ENCODE measurements around the gene RASAL2.
"Not testable (repeated sequence)": the region's sequence is repeated elsewhere in the genome, so short reads cannot be mapped to it uniquely, and the experiment has no call there.

Gene RASAL2

GRCh38 chr1:178492341-178492740, 398.4 kb downstream of the RASAL2 start:
- Histone ChIP-seq H3K4me3 (no peak overlapping the region), H3K27ac (no peak overlapping the region)

- no peak overlapping the region for H3K4me3 ChIP-seq
- H3K27ac ChIP-seq = no peak overlapping the region
These were observed 399.4 kb downstream of the RASAL2 start for GRCh38 chr1:178493301-178493741.

DNA sequence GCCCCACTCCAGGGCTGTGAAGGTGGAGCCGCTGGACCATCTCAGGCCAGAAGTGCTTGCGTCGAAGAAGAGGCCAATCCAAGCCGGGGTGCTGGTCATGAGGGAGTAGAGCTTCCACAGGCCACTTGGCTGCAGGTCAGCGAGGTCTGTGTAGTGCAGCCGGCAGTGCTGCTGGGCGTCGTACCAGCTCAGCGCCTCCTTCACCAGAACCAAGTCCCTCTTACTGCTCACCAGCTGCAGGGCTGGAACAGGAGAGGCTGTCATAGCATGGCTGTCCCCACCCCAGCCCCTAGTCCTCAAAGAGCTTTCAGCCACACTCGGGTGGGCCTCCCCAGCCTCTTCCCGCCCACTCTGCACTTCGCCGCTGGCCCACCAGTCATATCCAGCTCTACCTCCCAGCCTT, 400.7 kb downstream of the RASAL2 start:
- Histone ChIP-seq H3K4me3 (no peak overlapping the region), H3K27ac (no peak overlapping the region)

- no peak overlapping the region for H3K27ac ChIP-seq
- H3K4me3 ChIP-seq = no peak overlapping the region
These were observed 401.3 kb downstream of the RASAL2 start for GRCh38 chr1:178495158-178495557.

GRCh38 chr1:178495741-178496409, 402.0 kb downstream of the RASAL2 start:
- Histone ChIP-seq H3K4me3 (no peak overlapping the region), H3K27ac (no peak overlapping the region)

GRCh38 chr1:178496410-178497135, 402.7 kb downstream of the RASAL2 start, which contains the start of gene CLEC20A:
CLEC20A (minus strand) TSS chr1:178496964; CDS start chr1:178496939, 25 bp downstream.
- Histone ChIP-seq H3K4me3 (no peak within 1 kb of the TSS), H3K27ac (no peak within 1 kb of the TSS)

GRCh38 chr1:178497903-178498478, 404.1 kb downstream of the RASAL2 start:
- no peak overlapping the region for H3K27ac ChIP-seq
- H3K4me3 ChIP-seq = no peak overlapping the region

DNA sequence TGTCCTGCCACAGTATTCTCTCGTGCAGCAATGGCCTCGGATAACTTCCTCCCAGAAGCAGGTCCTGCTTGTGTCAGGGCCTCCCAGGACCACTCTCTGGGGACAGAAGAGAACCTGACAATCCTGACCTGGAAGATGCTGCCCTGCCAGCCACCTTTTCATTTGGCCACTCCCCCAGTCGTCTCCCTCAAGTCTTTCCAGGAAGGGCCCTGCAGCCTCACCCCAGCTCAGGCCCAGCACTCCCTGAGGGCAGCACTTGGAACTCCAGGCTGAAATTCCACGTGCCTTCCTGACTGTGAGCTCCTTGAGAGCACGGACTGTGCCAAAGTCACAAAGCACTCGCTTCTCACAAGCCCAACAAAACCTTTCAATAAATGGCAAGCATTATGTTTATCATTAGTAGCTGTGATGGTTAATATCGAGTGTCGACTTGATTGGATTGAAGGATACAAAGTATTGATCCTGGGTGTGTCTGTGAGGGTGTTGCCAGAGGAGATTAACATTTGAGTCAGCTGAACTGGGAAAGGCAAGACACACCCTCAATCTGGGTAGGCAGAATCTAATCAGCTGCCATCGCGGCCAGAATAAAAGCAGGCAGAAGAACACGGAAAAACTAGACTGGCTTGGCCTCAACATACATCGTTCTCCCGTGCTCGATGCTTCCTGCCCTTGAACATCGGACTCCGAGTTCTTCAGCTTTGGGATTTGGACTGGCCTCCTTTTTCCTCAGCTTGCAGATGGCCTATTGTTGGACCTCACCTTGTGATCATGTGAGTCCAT, 405.2 kb downstream of the RASAL2 start:
- Histone ChIP-seq H3K4me3 (no peak overlapping the region), H3K27ac (no peak overlapping the region)

GRCh38 chr1:178500091-178500770, 406.3 kb downstream of the RASAL2 start:
- H3K27ac ChIP-seq = no peak overlapping the region
- H3K4me3 ChIP-seq = no peak overlapping the region

GRCh38 chr1:178500936-178501554, 407.1 kb downstream of the RASAL2 start:
- Histone ChIP-seq H3K27ac (no peak overlapping the region), H3K4me3 (no peak overlapping the region)

GRCh38 chr1:178501705-178502329, 407.9 kb downstream of the RASAL2 start:
- H3K4me3 ChIP-seq = no peak overlapping the region
- H3K27ac ChIP-seq = no peak overlapping the region

GRCh38 chr1:178502330-178502714, 408.4 kb downstream of the RASAL2 start:
- no peak overlapping the region for H3K4me3 ChIP-seq
- no peak overlapping the region for H3K27ac ChIP-seq

- Histone ChIP-seq H3K4me3 (no peak overlapping the region), H3K27ac (no peak overlapping the region)
These were observed 409.0 kb downstream of the RASAL2 start for GRCh38 chr1:178502856-178503255.

DNA sequence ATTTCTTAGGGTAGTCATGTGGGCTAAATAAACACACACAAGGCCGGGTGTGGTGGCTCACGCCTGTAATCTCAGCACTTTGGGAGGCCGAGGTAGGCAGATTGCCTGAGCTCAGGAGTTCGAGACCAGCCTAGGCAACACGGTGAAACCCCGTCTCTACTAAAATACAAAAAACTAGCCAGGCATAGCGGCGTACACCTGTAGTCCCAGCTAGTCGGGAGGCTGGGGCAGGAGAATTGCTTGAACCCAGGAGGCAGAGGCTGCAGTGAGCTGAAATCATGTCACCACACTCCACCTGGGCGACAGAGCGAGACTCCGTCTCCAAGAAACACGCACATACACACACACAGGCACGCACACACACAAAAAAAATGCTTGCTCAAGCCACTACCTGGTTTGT, 409.4 kb downstream of the RASAL2 start:
- H3K4me3 ChIP-seq, H3K27ac ChIP-seq: not testable (repeated sequence)

GRCh38 chr1:178503849-178504248, 409.9 kb downstream of the RASAL2 start:
- H3K4me3 ChIP-seq = no peak overlapping the region

DNA sequence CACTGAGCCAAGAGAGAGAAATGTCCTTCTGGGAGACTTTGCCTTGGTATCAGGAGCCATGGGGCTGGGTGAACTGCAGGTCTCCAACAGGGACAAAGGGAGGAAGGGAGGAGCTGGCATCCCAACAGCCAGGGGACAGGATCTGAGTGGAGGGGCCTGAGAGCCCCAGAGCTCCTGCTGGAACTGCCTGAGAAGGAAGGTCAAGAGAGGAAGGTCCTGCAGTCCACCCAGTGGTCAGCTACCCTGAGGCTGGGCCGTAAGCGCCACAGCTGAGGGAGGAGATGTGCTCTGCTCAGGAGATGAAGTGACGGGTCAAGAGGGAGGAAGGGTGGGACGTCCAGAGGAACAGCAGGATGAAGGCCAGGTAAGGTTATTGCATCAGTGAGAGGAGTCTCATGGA, 410.4 kb downstream of the RASAL2 start:
- no peak overlapping the region for H3K27ac ChIP-seq

More at GRCh38 chr1:178503849-178504248, 409.9 kb downstream of the RASAL2 start:
- H3K27ac ChIP-seq = no peak overlapping the region

DNA sequence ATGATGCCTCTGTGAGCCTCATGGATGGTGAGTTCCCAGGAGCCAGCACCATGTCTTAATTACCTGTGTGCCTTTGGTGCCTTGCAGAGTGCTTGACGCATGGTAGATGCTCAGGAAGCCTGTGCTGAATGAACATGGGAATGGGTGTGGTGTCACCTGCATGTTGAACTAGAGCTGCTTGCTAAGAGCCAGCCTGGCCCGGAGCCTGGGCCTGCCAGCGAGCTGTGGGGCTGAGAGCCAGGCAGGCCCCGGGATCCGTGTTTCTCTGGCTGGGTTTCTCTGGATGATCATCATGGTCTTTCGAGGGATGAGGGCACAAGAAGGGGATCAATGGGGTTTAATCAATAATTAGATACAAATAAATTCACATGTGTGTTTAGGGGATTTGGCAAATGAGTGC, 412.3 kb downstream of the RASAL2 start:
- no peak overlapping the region for H3K27ac ChIP-seq
- H3K4me3 ChIP-seq = no peak overlapping the region

More for the DNA sequence above, 410.4 kb downstream of the RASAL2 start:
- H3K4me3 ChIP-seq = no peak overlapping the region

DNA sequence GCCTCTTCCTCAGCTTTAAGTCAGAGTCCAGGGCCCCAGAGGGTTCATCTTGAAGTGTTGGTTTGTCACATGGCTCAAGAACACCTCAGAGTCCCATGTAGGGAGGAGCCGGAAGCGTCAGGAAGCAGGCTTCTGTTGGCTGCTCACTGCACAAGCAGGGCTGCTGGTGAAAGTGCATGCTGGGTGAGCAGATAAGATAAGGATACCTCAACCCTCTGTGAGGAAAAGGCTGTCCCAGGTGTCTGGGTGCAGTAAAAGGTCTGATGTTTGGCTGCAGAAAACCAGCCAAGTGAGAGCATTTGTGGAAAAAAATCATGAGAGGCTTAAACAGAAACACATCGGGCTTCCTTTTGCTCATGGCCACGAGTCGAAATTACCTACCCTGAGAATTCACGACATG, 412.8 kb downstream of the RASAL2 start:
- Histone ChIP-seq H3K27ac (no peak overlapping the region), H3K4me3 (no peak overlapping the region)

All from skin epidermis (tissue), 12 donors.